ENCODE measurements around the gene BLZF1. TPM values are rescaled to one million over a fixed set of nuclear protein-coding genes. Genes with fewer than 3 reads are reported as not detected.

BLZF1 gene
- total and polyA plus RNA-seq, 10 of the 15 experiments (the other 5 are each of a cell fraction or from before 2014, with no cell fraction given): 5.1 to 11.9 (median 9.0) TPM

GRCh38 chr1:169345511-169345910, 22.5 kb upstream of the BLZF1 start (continued):
- TF ChIP-seq CHD2 (IDR thresholded peaks at IDR 0.05; ENCODE audit: borderline replicate concordance, low read depth, low read length) (no peak), CTCF (IDR thresholded peaks at IDR 0.05 in 2 of 3, conservative IDR thresholded peaks at IDR 0.05 in 1 of 3; ENCODE audit: control insufficient read depth in 2 of 3, extremely low read depth in 1 of 3, insufficient read depth in 1 of 3, low read depth in 3 of 3, low read length in 3 of 3) (no peak)

- in situ Hi-C loops (cut with MboI) (loop anchor here (10.0 kb wide), 1 partner anchor 911 kb away; no protein-coding TSS in a partner anchor), intact Hi-C loops (cut with micrococcal nuclease; ENCODE audit: unreplicated experiment) (loop anchor here (5.0 kb wide), 1 partner anchor 909 kb away; no protein-coding TSS in a partner anchor)
- no peaks in the 10 kb centered on the region for H3K36me3 ChIP-seq (ENCODE audit: control insufficient read depth in 2 of 2, insufficient read depth in 2 of 2, low read length in 1 of 2)
- H4K20me1 ChIP-seq (ENCODE audit: control insufficient read depth, insufficient read depth): no peaks in the 10 kb centered on the region
- no peak overlapping the region for H3K27ac ChIP-seq (ENCODE audit: control insufficient read depth, insufficient read depth)
- ChIA-PET RAD21 (ENCODE audit: unreplicated experiment) (interaction anchor here (1.7 to 6.2 kb wide), 7 partner anchors 237 to 1004 kb away, joined by 10 to 135 read pairs (median 35); no protein-coding TSS in a partner anchor), CTCF (interaction anchor here (0.7 to 9.3 kb wide), 15 partner anchors 12 to 1004 kb away, joined by 3 to 240 read pairs (median 6); no protein-coding TSS in a partner anchor), SMC1A (ENCODE audit: uncharacterized antibody, unreplicated experiment) (interaction anchor here (0.9 to 8.3 kb wide), 10 partner anchors 236 to 1006 kb away, joined by 3 to 172 read pairs (median 20); no protein-coding TSS in a partner anchor), POLR2A (no interaction called here)
- H2AFZ ChIP-seq (ENCODE audit: control insufficient read depth, low read depth, low read length): no peak overlapping the region
- no peak overlapping the region for H3K9ac ChIP-seq (ENCODE audit: control insufficient read depth, insufficient read depth, low read length)
- FAIRE-seq (no peak), ATAC-seq (no peak), DNase-seq (ENCODE audit: low read depth, low spot score) (no peak)
- no peaks in the 10 kb centered on the region for H3K27me3 ChIP-seq (replicated peaks in 1 of 2; ENCODE audit: control insufficient read depth in 2 of 2, insufficient read depth in 2 of 2, low read length in 1 of 2)
- H3K4me1 ChIP-seq (ENCODE audit: control insufficient read depth, insufficient read depth, low read length): no peaks in the 10 kb centered on the region
- TF ChIP-seq BMI1 (IDR thresholded peaks at IDR 0.05; ENCODE audit: borderline replicate concordance) (no peak), ZNF207 (IDR thresholded peaks at IDR 0.05; ENCODE audit: borderline replicate concordance) (no peak), ATF7 (IDR thresholded peaks at IDR 0.05; ENCODE audit: low read depth) (no peak), MTA2 (IDR thresholded peaks at IDR 0.05; ENCODE audit: low read depth) (no peak)
- no peaks in the 10 kb centered on the region for H3K79me2 ChIP-seq (ENCODE audit: control insufficient read depth, insufficient read depth, low read length)
- BruUV-seq (replicated peaks): no TSS peak
- no peak overlapping the region for H3K4me2 ChIP-seq (ENCODE audit: control insufficient read depth, insufficient read depth)
- peaks cover 2% of the 10 kb centered on the region; the same call in 1 of the 3 replicates for H3K9me3 ChIP-seq (replicated peaks; ENCODE audit: control insufficient read depth, insufficient read depth, low read length)
- no peak overlapping the region for H3K4me3 ChIP-seq
- WGBS (ENCODE audit: insufficient coverage, insufficient replicate concordance, low lambda C conversion rate, missing lambda C conversion rate): 78% methylated on average over 3 of the region's 3 CpGs
Observed at GRCh38 chr1:169346036-169346589, 21.9 kb upstream of the BLZF1 start.

All from GM12878 (cell line).